ENCODE results near the gene NELFA. TPM values are rescaled to one million over a fixed set of nuclear protein-coding genes. Genes with fewer than 3 reads are reported as not detected.
"Not testable (repeated sequence)": the region's sequence is repeated elsewhere in the genome, so short reads cannot be mapped to it uniquely, and the experiment has no call there.

Gene NELFA
- total RNA-seq, 2 donors from 2014 or later: 29.5 to 53.3 TPM

DNA sequence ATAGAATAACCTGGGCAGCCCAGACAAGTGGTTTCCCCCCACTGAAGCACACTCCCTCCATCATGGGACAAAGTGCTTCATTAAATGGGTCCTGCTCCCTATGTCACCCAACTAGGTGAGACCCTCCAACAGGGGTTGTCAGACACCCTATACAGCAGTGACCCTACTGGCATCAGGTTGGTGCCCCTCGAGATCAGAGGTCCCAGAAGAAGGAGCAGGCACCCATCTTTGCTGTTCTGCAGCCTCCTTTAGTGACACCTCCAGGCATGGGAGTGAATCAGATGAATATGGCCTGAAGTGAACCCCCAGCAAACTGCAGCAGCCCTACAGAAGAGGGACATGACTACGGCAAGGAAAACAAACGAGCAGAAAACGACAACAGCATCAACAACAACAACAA, 11.1 kb downstream of the NELFA start:
- H3K9me3 ChIP-seq: no peaks in the 10 kb centered on the region
- H3K36me3 ChIP-seq: no peaks in the 10 kb centered on the region
- no peak for DNase-seq (ENCODE audit: low spot score)
- TF ChIP-seq POLR2A (IDR thresholded peaks at IDR 0.05): no peak
- TF ChIP-seq POLR2AphosphoS5 (IDR thresholded peaks at IDR 0.05): no peak
- TF ChIP-seq, protein P1, sequence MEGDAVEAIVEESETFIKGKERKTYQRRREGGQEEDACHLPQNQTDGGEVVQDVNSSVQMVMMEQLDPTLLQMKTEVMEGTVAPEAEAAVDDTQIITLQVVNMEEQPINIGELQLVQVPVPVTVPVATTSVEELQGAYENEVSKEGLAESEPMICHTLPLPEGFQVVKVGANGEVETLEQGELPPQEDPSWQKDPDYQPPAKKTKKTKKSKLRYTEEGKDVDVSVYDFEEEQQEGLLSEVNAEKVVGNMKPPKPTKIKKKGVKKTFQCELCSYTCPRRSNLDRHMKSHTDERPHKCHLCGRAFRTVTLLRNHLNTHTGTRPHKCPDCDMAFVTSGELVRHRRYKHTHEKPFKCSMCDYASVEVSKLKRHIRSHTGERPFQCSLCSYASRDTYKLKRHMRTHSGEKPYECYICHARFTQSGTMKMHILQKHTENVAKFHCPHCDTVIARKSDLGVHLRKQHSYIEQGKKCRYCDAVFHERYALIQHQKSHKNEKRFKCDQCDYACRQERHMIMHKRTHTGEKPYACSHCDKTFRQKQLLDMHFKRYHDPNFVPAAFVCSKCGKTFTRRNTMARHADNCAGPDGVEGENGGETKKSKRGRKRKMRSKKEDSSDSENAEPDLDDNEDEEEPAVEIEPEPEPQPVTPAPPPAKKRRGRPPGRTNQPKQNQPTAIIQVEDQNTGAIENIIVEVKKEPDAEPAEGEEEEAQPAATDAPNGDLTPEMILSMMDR (IDR thresholded peaks at IDR 0.05): no peak
- 100% methylated on average over 4 of the region's 4 CpGs for WGBS
- H3K27ac ChIP-seq: no peak overlapping the region
- no peaks in the 10 kb centered on the region for H3K4me1 ChIP-seq (replicated peaks)
- H3K4me3 ChIP-seq: no peak overlapping the region
- intact Hi-C loops (cut with DNase I): no loop called here
- H3K27me3 ChIP-seq (replicated peaks; ENCODE audit: insufficient read depth): no peaks in the 10 kb centered on the region

DNA sequence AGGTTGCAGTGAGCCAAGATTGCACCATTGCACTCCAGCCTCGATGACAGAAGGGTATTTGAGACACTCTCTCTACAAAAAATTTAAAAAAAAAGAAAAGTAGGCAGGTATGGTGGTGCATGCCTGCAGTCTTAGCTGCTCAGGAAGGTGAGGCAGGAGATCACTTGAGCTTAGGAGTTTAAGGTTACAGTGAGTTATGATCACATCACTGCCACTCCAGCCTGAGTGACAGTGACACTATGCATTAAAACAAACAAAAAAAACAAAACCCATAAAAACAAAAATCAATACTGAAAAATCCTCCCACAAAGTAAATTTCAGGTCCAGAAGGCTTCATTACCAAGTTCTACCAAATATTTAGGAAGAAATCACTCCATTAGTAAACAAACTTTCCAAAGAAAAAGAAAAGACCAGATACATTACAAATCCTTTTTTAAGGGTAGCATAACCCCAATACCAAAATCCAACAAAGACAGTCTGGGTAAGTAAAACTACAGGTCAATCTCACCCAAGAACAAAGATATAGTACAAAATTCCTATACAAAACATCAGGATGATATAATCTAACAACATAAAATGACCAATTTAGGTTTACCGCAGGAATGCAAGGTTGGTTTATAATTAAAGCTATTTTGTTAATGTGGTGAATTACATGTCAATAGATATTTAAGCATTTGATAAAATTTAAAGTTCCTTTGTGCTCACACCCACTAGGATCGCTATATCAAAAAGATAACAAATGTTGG, 11.7 kb downstream of the NELFA start:
- no peak for DNase-seq (ENCODE audit: low spot score)
- no peaks in the 10 kb centered on the region for H3K9me3 ChIP-seq
- H3K4me1 ChIP-seq (replicated peaks): no peaks in the 10 kb centered on the region
- H3K4me3 ChIP-seq: no peak overlapping the region
- TF ChIP-seq POLR2AphosphoS5 (IDR thresholded peaks at IDR 0.05): no peak
- TF ChIP-seq POLR2A (IDR thresholded peaks at IDR 0.05): no peak
- TF ChIP-seq, protein P1 (IDR thresholded peaks at IDR 0.05): no peak
- over 99% methylated on average over 3 of the region's 3 CpGs for WGBS
- no peaks in the 10 kb centered on the region for H3K36me3 ChIP-seq
- intact Hi-C loops (cut with DNase I): no loop called here
- H3K27me3 ChIP-seq (replicated peaks; ENCODE audit: insufficient read depth): no peaks in the 10 kb centered on the region
- no peak overlapping the region for H3K27ac ChIP-seq

DNA sequence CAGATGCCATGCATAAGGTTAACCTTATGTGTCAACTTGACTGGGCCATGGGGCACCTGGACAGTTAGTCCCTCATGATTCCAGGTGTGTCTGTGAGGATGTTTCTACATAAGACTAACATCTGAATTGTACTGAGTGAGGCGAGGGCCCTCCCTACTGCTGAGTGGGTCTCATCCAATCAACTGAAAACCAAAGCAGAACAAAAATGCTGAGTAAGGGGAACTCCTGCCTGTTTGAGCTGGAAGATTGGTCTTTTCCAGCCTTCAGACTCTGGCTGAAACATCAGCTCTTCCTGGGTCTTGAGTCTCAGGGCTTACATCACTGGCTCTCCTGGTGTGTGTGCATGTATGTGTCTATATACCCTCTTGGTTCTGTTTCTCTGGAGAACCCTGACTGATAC, 13.8 kb downstream of the NELFA start:
- no peak for TF ChIP-seq POLR2AphosphoS5 (IDR thresholded peaks at IDR 0.05)
- TF ChIP-seq POLR2A (IDR thresholded peaks at IDR 0.05): no peak
- TF ChIP-seq, protein P1 (IDR thresholded peaks at IDR 0.05): no peak
- no peaks in the 10 kb centered on the region for H3K9me3 ChIP-seq
- no peaks in the 10 kb centered on the region for H3K36me3 ChIP-seq
- intact Hi-C loops (cut with DNase I): no loop called here
- H3K27me3 ChIP-seq (replicated peaks; ENCODE audit: insufficient read depth): no peaks in the 10 kb centered on the region
- no peak for DNase-seq (ENCODE audit: low spot score)
- H3K4me1 ChIP-seq (replicated peaks): no peaks in the 10 kb centered on the region
- WGBS: 93% methylated on average over 1 of the region's 1 CpG
- no peak overlapping the region for H3K27ac ChIP-seq
- H3K4me3 ChIP-seq: no peak overlapping the region

DNA sequence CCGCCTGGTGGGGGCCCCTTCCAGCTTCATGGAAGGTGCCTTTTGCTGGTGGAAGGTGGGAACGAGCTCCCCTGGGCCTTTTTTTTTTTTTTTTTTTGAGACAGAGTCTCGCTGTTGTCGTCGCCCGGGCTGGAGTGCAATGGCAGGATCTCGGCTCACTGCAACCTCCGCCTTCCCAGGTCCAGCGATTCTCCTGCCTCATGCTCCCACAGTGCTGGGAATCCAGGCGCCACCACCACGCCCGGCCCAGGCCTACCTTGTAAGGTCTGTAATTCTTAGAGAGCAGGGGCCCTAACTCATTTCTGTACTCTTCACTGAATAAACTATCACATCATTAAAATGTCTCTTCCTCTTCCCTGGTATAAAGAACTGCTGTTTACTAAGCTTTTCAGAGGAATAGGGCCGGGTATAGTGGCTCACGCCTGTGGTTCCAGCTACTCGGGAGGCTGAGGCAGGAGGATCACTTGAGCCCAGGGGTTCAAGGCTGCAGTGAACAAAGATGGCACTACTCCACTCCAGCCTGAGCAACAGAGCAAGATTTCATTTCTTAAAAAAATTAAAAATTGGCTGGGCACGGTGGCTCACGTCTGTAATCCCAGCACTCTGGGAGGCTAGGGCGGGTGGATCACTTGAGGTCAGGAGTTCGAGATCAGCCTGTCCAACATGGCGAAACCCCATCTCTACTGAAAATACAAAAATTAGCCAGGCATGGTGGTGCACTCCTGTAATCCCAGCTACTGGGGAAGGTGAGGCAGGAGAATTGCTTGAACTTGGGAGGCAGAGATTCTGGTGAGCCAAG, 14.9 kb downstream of the NELFA start:
- H3K27ac ChIP-seq; DNase-seq (ENCODE audit: low spot score); H3K27me3 ChIP-seq (replicated peaks; ENCODE audit: insufficient read depth); H3K4me1 ChIP-seq (replicated peaks); intact Hi-C loops (cut with DNase I); H3K9me3 ChIP-seq; H3K36me3 ChIP-seq; H3K4me3 ChIP-seq: not testable (repeated sequence)
- WGBS: 93% methylated on average over 20 of the region's 20 CpGs

DNA sequence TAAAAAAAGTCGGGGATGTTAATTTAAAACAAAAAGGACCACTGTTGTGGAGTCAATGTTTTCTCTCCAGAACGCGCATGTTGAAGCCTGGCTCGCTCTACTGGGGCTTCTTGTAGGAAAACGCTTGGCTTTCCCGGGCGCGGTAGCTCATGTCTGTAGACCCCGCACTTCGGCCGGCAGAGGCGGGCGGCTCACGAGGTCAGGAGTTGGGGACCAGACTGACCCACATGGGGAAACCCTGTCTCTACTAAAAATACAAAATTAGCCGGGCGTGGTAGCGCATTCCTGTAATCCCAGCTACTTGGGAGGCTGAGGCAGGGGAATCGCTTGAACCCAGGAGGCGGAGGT, 15.6 kb downstream of the NELFA start:
- no peak overlapping the region for H3K27ac ChIP-seq
- no peaks in the 10 kb centered on the region for H3K27me3 ChIP-seq (replicated peaks; ENCODE audit: insufficient read depth)
- intact Hi-C loops (cut with DNase I): no loop called here
- no peaks in the 10 kb centered on the region for H3K4me1 ChIP-seq (replicated peaks)
- DNase-seq (ENCODE audit: low spot score): no peak
- 91% methylated on average over 19 of the region's 19 CpGs for WGBS
- peaks cover 0 to 6% of the 10 kb centered on the region in 2 donors for H3K36me3 ChIP-seq
- H3K9me3 ChIP-seq: no peaks in the 10 kb centered on the region
- H3K4me3 ChIP-seq: no peak overlapping the region
- TF ChIP-seq, protein P1 (IDR thresholded peaks at IDR 0.05): no peak
- TF ChIP-seq POLR2AphosphoS5 (IDR thresholded peaks at IDR 0.05) (no peak), POLR2A (IDR thresholded peaks at IDR 0.05) (no peak)
